K562 (cell line): ENCODE data around the gene DRAXIN. TPM values are rescaled to one million over a fixed set of nuclear protein-coding genes. Genes with fewer than 3 reads are reported as not detected.

Experiments
- ATF1 ChIP-seq, 2 experiments: fragments of 450-650 bp in 1 of 2; IDR thresholded peaks; 2 replicates each; pipeline ENCODE4 v1.6.1; 2016; ENCODE audit warnings: missing compliant biosample characterization in 1 of 2, missing genetic modification characterization in 1 of 2
- ETV1 ChIP-seq: fragments of 450-650 bp; conservative IDR thresholded peaks from 2 replicates; pipeline ENCODE4 v1.6.1; 2016; ENCODE audit warnings: missing genetic modification characterization, control low read depth, low read depth, missing compliant biosample characterization
- FUS ChIP-seq: fragments of 200-400 bp; formaldehyde crosslinking; optimal IDR thresholded peaks from 2 replicates; pipeline ENCODE3; 2017; ENCODE audit warnings: low read depth, low read length
- HIVEP1 ChIP-seq: fragments of 250-450 bp; sonication (Bioruptor Pico); IDR thresholded peaks from 2 replicates; pipeline ENCODE4 v1.4.0; 2020; ENCODE audit warnings: mild to moderate bottlenecking
- HNRNPLL ChIP-seq: fragments of 200-400 bp; formaldehyde crosslinking; IDR thresholded peaks from 2 replicates; pipeline ENCODE4 v1.6.1; 2017; ENCODE audit warnings: low read length, low read depth, mild to moderate bottlenecking; ENCODE audit not compliant: poor library complexity, severe bottlenecking
- HNRNPUL1 ChIP-seq: fragments of 200-400 bp; formaldehyde crosslinking; IDR thresholded peaks from 2 replicates; pipeline ENCODE4 v1.6.1; 2017; ENCODE audit warnings: low read length
- NELFE ChIP-seq: IDR thresholded peaks from 2 replicates; pipeline ENCODE4 v1.6.1; 2011; ENCODE audit warnings: mild to moderate bottlenecking; ENCODE audit not compliant: insufficient read depth, insufficient read length
- SREBF2 ChIP-seq: sonication (generic); formaldehyde crosslinking; IDR thresholded peaks from 2 replicates; pipeline ENCODE4 v1.4.0; 2020; ENCODE audit warnings: mild to moderate bottlenecking, missing genetic modification reagents
- SRF ChIP-seq, 2 experiments: fragments of 250-450, 450-650 bp in 1 of 2; sonication (Bioruptor Pico) in 1 of 2; sonication (generic) in 1 of 2; formaldehyde crosslinking; IDR thresholded peaks; 2 replicates each; pipeline versions ENCODE4 v1.5.0 to v1.5.1; 2020 to 2022; ENCODE audit warnings: mild to moderate bottlenecking in 1 of 2, missing genetic modification reagents in 1 of 2
- TEAD2 ChIP-seq: fragments of 450-650 bp; IDR thresholded peaks from 2 replicates; pipeline ENCODE4 v1.6.1; 2016; ENCODE audit warnings: missing genetic modification characterization, control low read depth, missing compliant biosample characterization
- ZFP30 ChIP-seq: fragments of 250-450 bp; sonication (Bioruptor Pico); IDR thresholded peaks from 2 replicates; pipeline ENCODE4 v1.8.0; 2022; ENCODE audit warnings: moderate library complexity, mild to moderate bottlenecking, inconsistent platforms, borderline replicate concordance
- ZNF165 ChIP-seq: fragments of 250-450 bp; sonication (Bioruptor Pico); IDR thresholded peaks from 2 replicates; pipeline ENCODE4 v1.4.0; 2020; ENCODE audit warnings: borderline replicate concordance
- ZNF239 ChIP-seq: fragments of 250-450 bp; sonication (Bioruptor Pico); IDR thresholded peaks from 2 replicates; pipeline ENCODE4 v1.4.0; 2020; ENCODE audit warnings: mild to moderate bottlenecking
- ZNF445 ChIP-seq: fragments of 250-450 bp; sonication (Bioruptor Pico); IDR thresholded peaks from 2 replicates; pipeline ENCODE4 v1.4.0; 2020; ENCODE audit warnings: low read depth, mild to moderate bottlenecking, moderate library complexity
- ZNF695 ChIP-seq: fragments of 450-650 bp; formaldehyde crosslinking; IDR thresholded peaks from 2 replicates; pipeline ENCODE4 v1.4.0; 2020; ENCODE audit warnings: mild to moderate bottlenecking, moderate library complexity
- ZNF707 ChIP-seq: fragments of 250-450 bp; sonication (Bioruptor Pico); conservative IDR thresholded peaks from 2 replicates; pipeline ENCODE4 v1.8.0; 2022; ENCODE audit warnings: inconsistent platforms, mild to moderate bottlenecking, moderate library complexity
- polyA plus RNA-seq, 8 experiments: library from polyadenylated mRNA; depleted of rRNA in 4 of 8; stranded (reverse) in 5 of 8; unstranded in 3 of 8; fragments of >200 nt; fragmentation: Nextera tagmentation in 2 of 8; fragmentation: Illumina TruSeq in 1 of 8; extraction: Ambion mirVana in 2 of 8; extraction: Trizol in 1 of 8; gene quantifications; 2 replicates each; pipeline versions ENCODE4 v1.2.1 to v1.2.3, GENCODE V29; 2011 to 2014; ENCODE audit warnings: inconsistent platforms in 1 of 8, missing spikeins in 1 of 8
- total RNA-seq, 7 experiments: library from RNA; depleted of rRNA in 6 of 7; stranded (reverse); fragments of >200 nt in 6 of 7; fragmentation: Illumina TruSeq in 2 of 7; extraction: Trizol in 2 of 7; gene quantifications; 2 replicates each; pipeline versions ENCODE4 v1.2.1 to v1.2.3, GENCODE V29; 2011 to 2021; ENCODE audit warnings: low replicate concordance in 1 of 7
- TF ChIP-seq, protein P1 (sequence below): sonication (generic); formaldehyde crosslinking; IDR thresholded peaks from 2 replicates; pipeline ENCODE4 v1.8.1; 2023; ENCODE audit warnings: mild to moderate bottlenecking, missing genetic modification reagents
- TF ChIP-seq, protein P2 (sequence below): sonication (generic); formaldehyde crosslinking; IDR thresholded peaks from 2 replicates; pipeline ENCODE4 v1.8.1; 2022; ENCODE audit warnings: missing genetic modification reagents
- TF ChIP-seq, protein P3 (sequence below): sonication (generic); formaldehyde crosslinking; IDR thresholded peaks from 2 replicates; pipeline ENCODE4 v1.8.0; 2023; ENCODE audit warnings: mild to moderate bottlenecking, missing genetic modification reagents
- TF ChIP-seq, protein P4 (sequence below): fragments of 250-450 bp; sonication (Bioruptor Pico); IDR thresholded peaks from 2 replicates; pipeline ENCODE4 v1.4.0; 2020; ENCODE audit warnings: mild to moderate bottlenecking

Gene DRAXIN
- total and polyA plus RNA-seq, 9 of the 15 experiments (the other 6 are each of a cell fraction or from before 2014, with no cell fraction given) = 0.01 to 0.04 (median 0.01) TPM; not detected in 6

DNA sequence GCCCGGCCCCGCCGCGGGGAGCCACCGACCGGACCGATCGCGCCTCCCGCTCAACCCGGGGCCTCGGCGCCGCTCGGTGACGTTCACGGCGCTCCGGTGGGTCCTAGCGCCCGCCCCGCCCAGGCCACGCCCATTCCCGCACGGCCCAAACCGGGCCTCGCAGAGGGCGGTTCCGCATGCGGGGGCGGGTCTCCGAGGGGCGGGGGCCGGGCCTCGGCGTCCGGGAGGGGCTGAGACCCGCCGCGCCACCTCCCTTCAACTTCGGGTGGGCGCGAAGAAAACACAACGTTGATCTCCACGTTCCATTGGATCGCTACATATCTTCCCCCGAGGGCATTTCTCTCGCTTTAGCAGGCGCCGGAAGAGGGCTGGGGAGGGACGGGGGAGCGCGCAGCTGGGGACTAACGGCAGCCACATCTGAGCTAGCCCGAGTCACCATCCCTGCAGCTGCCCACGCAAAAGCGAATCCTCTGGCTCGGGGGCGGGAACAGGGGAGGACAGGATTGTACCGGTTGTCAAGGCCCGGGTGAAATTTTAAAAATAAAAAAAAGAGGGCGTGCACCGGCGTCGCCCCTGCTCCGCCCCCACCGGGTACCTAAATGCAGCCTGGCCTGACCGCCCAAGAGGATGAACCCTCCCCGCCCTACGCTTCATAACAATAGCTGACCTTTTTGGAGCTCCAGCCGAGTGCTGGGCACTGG lies 10.3 kb upstream of the DRAXIN start, which contains the start of gene MAD2L2 (continued):
- TF ChIP-seq, protein P1, sequence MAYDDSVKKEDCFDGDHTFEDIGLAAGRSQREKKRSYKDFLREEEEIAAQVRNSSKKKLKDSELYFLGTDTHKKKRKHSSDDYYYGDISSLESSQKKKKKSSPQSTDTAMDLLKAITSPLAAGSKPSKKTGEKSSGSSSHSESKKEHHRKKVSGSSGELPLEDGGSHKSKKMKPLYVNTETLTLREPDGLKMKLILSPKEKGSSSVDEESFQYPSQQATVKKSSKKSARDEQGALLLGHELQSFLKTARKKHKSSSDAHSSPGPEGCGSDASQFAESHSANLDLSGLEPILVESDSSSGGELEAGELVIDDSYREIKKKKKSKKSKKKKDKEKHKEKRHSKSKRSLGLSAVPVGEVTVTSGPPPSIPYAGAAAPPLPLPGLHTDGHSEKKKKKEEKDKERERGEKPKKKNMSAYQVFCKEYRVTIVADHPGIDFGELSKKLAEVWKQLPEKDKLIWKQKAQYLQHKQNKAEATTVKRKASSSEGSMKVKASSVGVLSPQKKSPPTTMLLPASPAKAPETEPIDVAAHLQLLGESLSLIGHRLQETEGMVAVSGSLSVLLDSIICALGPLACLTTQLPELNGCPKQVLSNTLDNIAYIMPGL (CRISPR knock-in tag) = peak; percentile 31; the same call in 1 of the 2 replicates
- TF ChIP-seq ETV1 (tag) (peak; percentile 72), ZNF165 (CRISPR knock-in tag) (no peak), ZNF707 (CRISPR knock-in tag) (no peak), ATF1 (CRISPR knock-in tag; IDR thresholded peaks at IDR 0.05) (peak; percentile 88), ATF1 (tag; IDR thresholded peaks at IDR 0.05) (peak; percentile 97), ZNF445 (CRISPR knock-in tag) (no peak), SRF (CRISPR knock-in tag; IDR thresholded peaks at IDR 0.05) (peak in 1 of 2 experiments; percentile 62; a peak in 1 of 4 replicates), HNRNPUL1 (no peak), FUS (no peak), TEAD2 (tag) (no peak), ZFP30 (CRISPR knock-in tag) (no peak), ZNF239 (no peak), HIVEP1 (CRISPR knock-in tag) (no peak), ZNF695 (no peak), HNRNPLL (no peak), NELFE (no peak), SREBF2 (CRISPR knock-in tag) (no peak)
- TF ChIP-seq, protein P2, sequence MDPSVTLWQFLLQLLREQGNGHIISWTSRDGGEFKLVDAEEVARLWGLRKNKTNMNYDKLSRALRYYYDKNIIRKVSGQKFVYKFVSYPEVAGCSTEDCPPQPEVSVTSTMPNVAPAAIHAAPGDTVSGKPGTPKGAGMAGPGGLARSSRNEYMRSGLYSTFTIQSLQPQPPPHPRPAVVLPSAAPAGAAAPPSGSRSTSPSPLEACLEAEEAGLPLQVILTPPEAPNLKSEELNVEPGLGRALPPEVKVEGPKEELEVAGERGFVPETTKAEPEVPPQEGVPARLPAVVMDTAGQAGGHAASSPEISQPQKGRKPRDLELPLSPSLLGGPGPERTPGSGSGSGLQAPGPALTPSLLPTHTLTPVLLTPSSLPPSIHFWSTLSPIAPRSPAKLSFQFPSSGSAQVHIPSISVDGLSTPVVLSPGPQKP (CRISPR knock-in tag) = no peak
- TF ChIP-seq, protein P3, sequence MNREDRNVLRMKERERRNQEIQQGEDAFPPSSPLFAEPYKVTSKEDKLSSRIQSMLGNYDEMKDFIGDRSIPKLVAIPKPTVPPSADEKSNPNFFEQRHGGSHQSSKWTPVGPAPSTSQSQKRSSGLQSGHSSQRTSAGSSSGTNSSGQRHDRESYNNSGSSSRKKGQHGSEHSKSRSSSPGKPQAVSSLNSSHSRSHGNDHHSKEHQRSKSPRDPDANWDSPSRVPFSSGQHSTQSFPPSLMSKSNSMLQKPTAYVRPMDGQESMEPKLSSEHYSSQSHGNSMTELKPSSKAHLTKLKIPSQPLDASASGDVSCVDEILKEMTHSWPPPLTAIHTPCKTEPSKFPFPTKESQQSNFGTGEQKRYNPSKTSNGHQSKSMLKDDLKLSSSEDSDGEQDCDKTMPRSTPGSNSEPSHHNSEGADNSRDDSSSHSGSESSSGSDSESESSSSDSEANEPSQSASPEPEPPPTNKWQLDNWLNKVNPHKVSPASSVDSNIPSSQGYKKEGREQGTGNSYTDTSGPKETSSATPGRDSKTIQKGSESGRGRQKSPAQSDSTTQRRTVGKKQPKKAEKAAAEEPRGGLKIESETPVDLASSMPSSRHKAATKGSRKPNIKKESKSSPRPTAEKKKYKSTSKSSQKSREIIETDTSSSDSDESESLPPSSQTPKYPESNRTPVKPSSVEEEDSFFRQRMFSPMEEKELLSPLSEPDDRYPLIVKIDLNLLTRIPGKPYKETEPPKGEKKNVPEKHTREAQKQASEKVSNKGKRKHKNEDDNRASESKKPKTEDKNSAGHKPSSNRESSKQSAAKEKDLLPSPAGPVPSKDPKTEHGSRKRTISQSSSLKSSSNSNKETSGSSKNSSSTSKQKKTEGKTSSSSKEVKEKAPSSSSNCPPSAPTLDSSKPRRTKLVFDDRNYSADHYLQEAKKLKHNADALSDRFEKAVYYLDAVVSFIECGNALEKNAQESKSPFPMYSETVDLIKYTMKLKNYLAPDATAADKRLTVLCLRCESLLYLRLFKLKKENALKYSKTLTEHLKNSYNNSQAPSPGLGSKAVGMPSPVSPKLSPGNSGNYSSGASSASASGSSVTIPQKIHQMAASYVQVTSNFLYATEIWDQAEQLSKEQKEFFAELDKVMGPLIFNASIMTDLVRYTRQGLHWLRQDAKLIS (CRISPR knock-in tag) = peak; percentile 74
- TF ChIP-seq, protein P4, sequence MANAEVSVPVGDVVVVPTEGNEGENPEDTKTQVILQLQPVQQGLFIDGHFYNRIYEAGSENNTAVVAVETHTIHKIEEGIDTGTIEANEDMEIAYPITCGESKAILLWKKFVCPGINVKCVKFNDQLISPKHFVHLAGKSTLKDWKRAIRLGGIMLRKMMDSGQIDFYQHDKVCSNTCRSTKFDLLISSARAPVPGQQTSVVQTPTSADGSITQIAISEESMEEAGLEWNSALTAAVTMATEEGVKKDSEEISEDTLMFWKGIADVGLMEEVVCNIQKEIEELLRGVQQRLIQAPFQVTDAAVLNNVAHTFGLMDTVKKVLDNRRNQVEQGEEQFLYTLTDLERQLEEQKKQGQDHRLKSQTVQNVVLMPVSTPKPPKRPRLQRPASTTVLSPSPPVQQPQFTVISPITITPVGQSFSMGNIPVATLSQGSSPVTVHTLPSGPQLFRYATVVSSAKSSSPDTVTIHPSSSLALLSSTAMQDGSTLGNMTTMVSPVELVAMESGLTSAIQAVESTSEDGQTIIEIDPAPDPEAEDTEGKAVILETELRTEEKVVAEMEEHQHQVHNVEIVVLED (CRISPR knock-in tag) = peak; percentile 73
